ENCODE measurements around the gene C6orf47. TPM values are rescaled to one million over a fixed set of nuclear protein-coding genes. Genes with fewer than 3 reads are reported as not detected.

C6orf47 gene
- polyA plus RNA-seq, 1 of the 3 experiments (the other 2 are of a cell fraction): 10.3 TPM

- Histone ChIP-seq H3F3A (replicated peaks; ENCODE audit: insufficient read depth) (peaks cover 9% of the 10 kb centered on the region), H4K20me1 (ENCODE audit: insufficient read depth) (no peaks in the 10 kb centered on the region), H3K36me3 (replicated peaks in 1 of 2; ENCODE audit: control insufficient read depth in 1 of 2, insufficient read depth in 2 of 2, low read length in 1 of 2) (peaks cover 59 to 79% of the 10 kb centered on the region in 2 experiments), H3K4me2 (no peak overlapping the region), H3K9me2 (no peaks in the 10 kb centered on the region), H3K4me3 (ENCODE audit: low read depth in 2 of 2, low read length in 1 of 2) (no peak overlapping the region), H2AFZ (ENCODE audit: low read depth) (no peak overlapping the region), H3K9ac (no peak overlapping the region), H3K4me1 (ENCODE audit: control insufficient read depth in 1 of 2, insufficient read depth in 2 of 2, low read depth in 1 of 2, low read length in 1 of 2) (no peaks in the 10 kb centered on the region), H3K79me2 (ENCODE audit: insufficient read depth) (peaks cover 25% of the 10 kb centered on the region), H3K27me3 (ENCODE audit: insufficient read depth) (no peaks in the 10 kb centered on the region), H3K27ac (ENCODE audit: low read depth in 2 of 2, low read length in 1 of 2) (no peak overlapping the region), H3K9me3 (no peaks in the 10 kb centered on the region)
- POLR2A ChIA-PET: no interaction called here
- no peak for DNase-seq
- TF ChIP-seq SMC3 (IDR thresholded peaks at IDR 0.05; ENCODE audit: low read depth, low read length): no peak
- no peak for TF ChIP-seq RXRA (IDR thresholded peaks at IDR 0.05; ENCODE audit: borderline replicate concordance, low read depth)
- TF ChIP-seq POLR2AphosphoS5 (IDR thresholded peaks at IDR 0.05; ENCODE audit: low read depth, low read length): no peak
- no peak for TF ChIP-seq MXI1 (IDR thresholded peaks at IDR 0.05; ENCODE audit: low read depth, low read length)
- TF ChIP-seq FOXJ3 (CRISPR knock-in tag; IDR thresholded peaks at IDR 0.05): no peak
- no peak for TF ChIP-seq MAX (IDR thresholded peaks at IDR 0.05; ENCODE audit: low read depth)
- no peak for TF ChIP-seq GATA2 (CRISPR knock-in tag; IDR thresholded peaks at IDR 0.05)
- TF ChIP-seq NFIC (IDR thresholded peaks at IDR 0.05; ENCODE audit: borderline replicate concordance): no peak
- no peak for TF ChIP-seq MEF2A (IDR thresholded peaks at IDR 0.05; ENCODE audit: borderline replicate concordance, low read depth)
- TF ChIP-seq TCF12 (IDR thresholded peaks at IDR 0.05): no peak
- no peak for TF ChIP-seq RFX5 (IDR thresholded peaks at IDR 0.05; ENCODE audit: low read length)
- CTCF ChIA-PET: interaction anchor here (1.4 kb wide), 1 partner anchor 20 kb away, joined by 3 read pairs; no protein-coding TSS in a partner anchor
- WGBS (ENCODE audit: low lambda C conversion rate): 98% methylated on average over 9 of the region's 9 CpGs
Measured at GRCh38 chr6:31645325-31645724, 15.3 kb downstream of the C6orf47 start.

DNA sequence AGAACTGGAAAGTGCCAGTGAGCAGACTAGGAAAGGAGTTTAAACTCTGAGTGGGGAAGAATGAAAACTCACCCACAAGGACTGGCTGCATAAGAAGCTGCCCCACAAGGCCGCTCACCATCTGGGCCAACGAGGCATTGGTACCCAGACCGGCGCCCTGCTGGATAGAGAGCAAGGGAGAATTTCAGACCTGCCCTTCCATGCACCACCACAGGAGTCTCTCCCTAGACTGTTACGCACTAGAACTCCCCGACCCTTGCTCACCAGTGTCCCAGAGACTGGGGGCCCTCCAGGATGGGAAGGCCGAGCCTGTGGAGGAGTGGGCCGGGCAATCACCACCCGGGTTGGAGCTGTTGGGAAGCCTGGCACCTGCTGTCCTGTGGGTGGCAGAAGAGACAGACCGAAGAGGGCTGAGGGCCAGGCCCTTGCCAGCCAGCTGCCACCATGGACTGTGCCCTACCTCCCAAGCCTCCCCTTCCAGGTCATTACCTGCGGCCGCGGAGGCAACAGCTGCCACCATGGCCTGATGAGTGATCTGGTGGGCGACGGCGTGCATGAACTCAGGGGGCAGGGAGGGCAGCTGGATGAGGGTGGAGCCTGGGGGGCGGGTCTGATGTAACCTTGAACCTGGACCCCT lies 16.6 kb downstream of the C6orf47 start:
- Histone ChIP-seq H3K4me1 (ENCODE audit: control insufficient read depth in 1 of 2, insufficient read depth in 2 of 2, low read depth in 1 of 2, low read length in 1 of 2) (no peaks in the 10 kb centered on the region), H3K27me3 (ENCODE audit: insufficient read depth) (no peaks in the 10 kb centered on the region), H3K9ac (no peak overlapping the region), H3F3A (replicated peaks; ENCODE audit: insufficient read depth) (peaks cover 23% of the 10 kb centered on the region), H2AFZ (ENCODE audit: low read depth) (no peak overlapping the region), H3K9me3 (no peaks in the 10 kb centered on the region), H3K27ac (ENCODE audit: low read depth in 2 of 2, low read length in 1 of 2) (no peak overlapping the region), H4K20me1 (ENCODE audit: insufficient read depth) (no peaks in the 10 kb centered on the region), H3K79me2 (ENCODE audit: insufficient read depth) (peaks cover 11% of the 10 kb centered on the region; the same call in 1 of the 2 replicates), H3K9me2 (no peaks in the 10 kb centered on the region), H3K4me3 (ENCODE audit: low read depth in 2 of 2, low read length in 1 of 2) (no peak overlapping the region), H3K4me2 (no peak overlapping the region), H3K36me3 (replicated peaks in 1 of 2; ENCODE audit: control insufficient read depth in 1 of 2, insufficient read depth in 2 of 2, low read length in 1 of 2) (peaks cover 55 to 86% of the 10 kb centered on the region in 2 experiments)
- no peak for TF ChIP-seq RFX5 (IDR thresholded peaks at IDR 0.05; ENCODE audit: low read length)
- WGBS (ENCODE audit: low lambda C conversion rate): 95% methylated on average over 16 of the region's 17 CpGs
- DNase-seq: no peak
- ChIA-PET POLR2A (interaction anchor here (1.1 to 2.2 kb wide), 2 partner anchors 8 to 10 kb away, joined by 3 to 11 read pairs; no protein-coding TSS in a partner anchor), CTCF (interaction anchor here (1.1 to 1.4 kb wide), 5 partner anchors 11 to 21 kb away, joined by 3 to 5 read pairs (median 4); partner anchors contain the start of gene GPANK1)
